NCI-H2107 treated with DMSO at 0.1 percent for 48 hours (cell line): ENCODE data around the gene PLA2G4E.

Experiments
- DNase-seq: peaks from one replicate; lab custom pipeline; 2025; ENCODE audit not compliant: unreplicated experiment; lab: John Stamatoyannopoulos, UW

PLA2G4E gene

DNA sequence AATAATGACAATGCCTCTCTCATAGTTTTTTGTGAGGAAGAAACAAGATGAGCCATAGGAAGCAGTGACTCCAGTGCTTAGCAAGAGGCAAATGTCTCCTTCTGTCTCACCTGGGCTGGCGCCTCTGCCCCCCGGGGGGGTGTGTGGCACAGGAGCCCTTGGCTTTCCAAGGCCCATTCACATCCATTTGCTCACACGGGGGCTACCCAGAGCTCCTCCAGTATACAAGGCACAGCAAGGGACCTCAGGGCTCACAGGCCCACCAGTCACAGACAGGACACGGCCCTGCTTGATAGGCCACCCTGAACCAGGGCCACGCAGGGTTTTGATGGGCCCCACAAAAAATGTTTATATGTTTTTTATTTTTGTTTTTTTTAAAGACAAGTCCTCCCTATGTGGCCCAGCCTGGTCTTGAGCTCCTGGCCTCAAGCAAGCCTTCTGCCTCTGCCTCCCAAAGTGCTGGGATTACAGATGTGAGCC, 26.6 kb downstream of the PLA2G4E start:
- no peak for DNase-seq

DNA sequence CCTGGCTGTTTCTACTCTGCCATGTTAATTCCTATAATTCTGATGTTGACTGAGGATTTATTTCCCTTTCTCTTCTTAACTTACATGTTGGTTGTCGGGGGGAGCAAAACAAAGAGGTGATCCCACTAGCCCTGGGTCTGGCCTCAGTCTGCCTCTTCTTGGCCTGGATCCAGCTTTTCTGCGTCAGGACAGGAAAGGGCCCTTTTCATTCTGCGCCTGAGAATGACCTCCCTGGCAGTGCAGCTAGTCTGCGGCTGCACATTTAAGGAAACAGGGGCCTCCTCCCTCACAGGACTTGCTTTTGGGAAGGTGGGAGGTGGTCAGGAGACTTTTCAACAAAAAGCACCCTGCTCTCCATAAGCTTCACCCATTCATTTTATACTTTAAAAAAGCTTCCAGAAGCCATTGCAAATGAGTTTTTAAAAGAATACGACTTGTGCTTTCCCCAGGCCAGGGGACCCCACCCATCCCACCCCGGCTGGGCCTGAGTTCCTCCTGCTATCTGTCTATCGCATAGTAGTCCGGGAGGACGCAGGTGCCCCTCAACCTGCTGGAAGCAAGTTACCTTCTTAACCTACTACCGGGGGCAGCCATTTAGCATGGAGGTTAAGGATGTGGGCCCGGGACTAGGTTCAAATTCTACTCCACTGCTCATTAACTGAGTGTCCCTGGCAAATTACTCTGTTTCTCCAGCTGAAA, 27.2 kb downstream of the PLA2G4E start:
- DNase-seq: no peak

DNA sequence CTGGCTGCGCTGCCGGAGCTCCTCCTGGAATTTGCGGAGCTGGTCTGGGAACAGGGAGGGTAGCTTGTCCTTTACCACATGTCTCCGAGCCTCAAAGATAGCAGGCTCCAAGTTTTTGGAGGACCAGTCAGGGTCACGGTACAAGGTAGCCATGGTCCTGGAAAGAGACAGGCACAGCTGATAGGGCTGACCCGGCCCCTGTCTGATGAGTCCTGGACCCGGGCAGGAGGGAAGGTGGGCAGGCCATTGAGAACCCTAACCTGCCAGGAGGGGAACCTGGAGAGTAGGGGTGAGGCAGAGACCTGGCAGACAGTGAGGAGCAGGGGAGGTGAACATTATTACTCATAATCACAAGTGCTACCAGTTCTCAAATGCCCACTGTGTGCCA, 28.0 kb downstream of the PLA2G4E start:
- no peak for DNase-seq

DNA sequence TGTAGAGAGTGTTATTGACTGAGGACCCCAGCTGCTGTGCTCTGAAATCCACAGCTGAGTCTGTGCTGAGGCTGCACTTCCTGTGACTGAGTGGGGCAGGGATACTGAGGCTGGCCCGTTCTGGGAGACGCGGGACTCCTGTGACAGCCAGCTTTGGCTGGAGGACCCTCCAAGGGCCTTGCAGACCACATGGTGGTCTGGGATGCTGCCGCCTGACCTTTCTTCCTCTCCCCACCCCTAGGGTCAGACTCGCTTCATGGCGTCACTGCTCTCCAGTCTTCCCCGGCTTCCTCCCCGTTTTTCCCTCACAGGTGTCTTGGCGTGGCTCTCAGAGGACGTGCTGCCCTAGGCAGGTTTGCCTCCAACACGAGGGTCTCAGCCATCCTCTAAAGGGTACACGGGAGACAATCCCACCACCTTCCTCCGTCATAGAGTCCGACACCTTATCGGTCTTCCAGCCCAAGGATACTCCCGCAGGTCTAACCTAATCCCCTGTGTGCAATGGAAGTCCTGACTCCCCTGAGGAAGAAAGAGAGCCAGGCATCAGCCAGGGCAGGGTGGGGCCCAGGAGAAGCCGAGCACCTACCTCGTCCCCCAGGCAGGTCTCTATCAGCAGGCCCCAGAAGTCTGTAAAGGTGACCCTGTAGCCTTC, 28.6 kb downstream of the PLA2G4E start:
- no peak for DNase-seq

DNA sequence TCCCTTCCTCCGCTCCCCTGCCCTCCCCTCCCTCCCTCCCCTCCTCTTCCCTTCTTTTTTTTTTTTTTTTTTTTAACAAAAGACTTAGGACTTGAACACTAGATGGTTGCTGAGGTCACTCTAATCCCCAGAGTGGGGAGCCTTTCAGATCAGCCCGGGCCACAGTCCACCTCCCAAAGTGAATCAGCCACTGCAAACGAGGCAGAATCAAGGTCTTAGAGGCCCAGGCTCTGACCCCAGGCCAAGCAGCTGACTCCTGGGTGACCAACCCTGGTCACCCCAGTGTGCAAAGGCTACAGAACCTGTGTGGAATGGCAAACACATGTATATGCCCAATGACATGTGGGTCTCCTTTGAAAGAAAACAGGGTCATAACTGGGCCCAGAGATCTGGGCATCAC, 30.2 kb downstream of the PLA2G4E start:
- no peak for DNase-seq

DNA sequence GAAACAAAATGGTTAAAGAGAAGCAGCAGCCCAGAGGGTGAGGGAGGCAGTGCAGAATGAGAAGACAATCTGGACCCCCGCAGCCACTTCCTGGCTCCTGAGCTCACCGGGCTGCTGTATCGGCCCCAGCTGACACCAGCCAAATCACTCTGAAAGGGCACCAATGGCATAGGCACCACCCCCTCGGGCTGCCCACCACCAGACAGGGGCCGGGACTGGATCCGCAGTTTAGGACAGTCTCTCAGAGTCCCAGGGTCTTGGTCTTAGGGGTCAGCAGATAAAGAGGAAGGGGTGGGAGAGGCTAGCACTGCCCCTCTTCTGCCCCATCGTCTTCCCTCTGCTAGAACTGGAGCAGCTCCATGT, 30.6 kb downstream of the PLA2G4E start:
- no peak for DNase-seq

DNA sequence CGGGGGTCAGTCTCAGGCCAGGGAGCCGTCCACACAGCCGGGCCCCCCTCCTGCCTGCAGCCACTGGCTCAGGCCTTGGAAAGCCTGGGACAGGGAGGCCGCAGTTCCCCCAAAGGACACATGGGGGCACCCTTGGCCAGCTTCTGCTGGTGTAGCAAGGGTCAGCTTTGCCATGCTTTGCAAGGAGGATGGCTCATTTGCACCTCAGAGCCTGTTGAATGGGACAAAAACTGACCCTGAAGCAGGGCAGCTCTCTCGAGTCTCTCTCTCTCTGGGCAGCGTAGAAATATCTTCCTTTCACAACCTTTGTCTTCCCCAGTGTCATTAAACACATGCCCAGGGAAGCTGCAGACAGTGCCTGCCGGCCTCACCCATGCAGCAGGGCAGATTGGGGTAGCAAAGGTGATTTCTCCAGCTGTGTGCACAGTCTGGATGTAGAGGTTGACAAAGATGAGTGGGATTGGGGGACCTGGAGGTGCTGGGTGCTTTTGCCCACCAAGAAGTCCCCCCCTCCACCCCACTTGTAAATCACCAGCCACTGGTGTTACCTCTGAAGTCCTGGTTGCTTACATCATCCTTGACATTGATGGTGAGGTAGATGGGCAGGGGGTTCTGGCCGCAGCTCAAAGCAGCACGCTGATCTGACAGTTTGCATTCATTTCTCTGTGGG, 31.1 kb downstream of the PLA2G4E start:
- no peak for DNase-seq

DNA sequence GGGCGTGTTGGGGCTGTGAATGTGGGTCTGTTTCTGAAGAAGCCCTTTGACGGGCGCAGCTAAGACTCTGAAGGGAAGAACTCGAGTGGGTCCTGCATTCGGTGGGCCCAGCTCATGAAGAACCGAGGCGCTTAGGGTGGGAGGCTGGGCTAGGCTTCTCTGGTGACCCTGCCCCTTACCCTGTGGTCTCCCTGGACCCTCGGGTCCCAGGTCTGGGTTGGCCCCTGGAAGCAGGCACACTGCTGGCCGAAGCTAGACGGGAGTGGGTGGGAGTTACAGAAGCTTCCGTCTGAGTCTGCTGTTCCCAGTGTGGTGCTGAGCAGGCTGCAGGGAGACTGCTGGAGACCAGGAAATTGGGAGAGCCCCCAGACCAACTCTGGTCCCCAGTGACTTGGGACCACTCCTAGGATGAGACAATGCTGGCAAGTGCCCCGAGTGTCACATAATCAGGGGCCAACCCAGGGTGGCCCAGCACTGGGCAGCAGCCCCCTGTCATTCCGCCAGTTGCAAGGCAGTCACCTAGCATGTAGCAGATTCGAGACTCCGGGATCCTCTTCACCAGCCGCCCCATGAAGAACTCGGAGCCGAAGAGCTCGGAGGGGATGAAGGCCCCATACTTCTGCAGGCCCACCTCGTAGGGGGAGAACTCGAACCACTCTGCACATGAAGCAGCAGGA, 31.8 kb downstream of the PLA2G4E start:
- no peak for DNase-seq

DNA sequence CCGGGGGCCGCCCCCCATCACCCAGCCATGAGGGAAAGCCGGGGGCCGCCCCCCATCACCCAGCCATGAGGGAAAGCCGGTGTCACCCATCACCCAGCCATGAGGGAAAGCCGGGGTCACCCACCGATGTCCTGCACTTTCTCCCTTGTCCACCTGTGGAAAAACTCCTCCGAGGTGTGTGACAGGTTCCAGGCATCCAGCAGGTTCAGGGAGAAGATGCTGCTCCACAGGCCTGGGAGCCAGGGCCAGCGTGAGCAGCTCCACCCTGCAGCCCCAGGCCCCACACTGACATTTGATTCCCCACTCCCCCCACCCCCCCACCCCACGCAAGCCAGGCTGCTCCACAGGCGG, 32.9 kb downstream of the PLA2G4E start:
- DNase-seq: no peak

DNA sequence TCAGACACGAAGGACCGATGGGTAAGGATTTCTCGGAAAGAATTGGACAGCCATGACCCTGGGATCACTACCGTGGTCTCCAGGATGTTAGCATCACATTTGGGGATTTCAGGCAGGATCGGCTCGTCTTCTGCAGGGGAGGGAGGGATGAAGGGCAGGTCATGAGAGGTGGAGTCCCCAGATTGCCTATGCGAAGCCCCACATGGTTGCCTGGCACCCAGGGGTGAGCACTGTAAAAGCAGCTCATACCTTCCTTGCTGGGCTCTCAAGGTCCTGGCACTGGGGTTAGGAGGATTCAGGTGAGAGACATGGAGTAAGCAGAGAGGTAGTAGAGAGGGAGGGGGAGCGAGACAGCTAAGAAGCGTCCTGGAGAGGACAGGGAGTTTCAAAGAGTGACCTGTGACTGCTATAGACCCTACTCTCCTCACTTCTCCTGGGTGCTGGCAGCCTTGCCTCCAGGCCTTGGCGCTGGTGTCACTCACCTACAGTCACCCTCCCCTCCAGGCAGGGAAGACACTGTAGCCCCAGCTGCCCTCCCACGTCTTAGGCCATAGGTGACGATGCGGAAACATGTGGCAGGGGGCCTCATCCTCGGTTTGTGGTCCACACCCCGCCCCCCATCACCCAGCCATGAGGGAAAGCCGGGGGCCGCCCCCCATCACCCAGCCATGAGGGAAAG, 33.5 kb downstream of the PLA2G4E start:
- no peak for DNase-seq

DNA sequence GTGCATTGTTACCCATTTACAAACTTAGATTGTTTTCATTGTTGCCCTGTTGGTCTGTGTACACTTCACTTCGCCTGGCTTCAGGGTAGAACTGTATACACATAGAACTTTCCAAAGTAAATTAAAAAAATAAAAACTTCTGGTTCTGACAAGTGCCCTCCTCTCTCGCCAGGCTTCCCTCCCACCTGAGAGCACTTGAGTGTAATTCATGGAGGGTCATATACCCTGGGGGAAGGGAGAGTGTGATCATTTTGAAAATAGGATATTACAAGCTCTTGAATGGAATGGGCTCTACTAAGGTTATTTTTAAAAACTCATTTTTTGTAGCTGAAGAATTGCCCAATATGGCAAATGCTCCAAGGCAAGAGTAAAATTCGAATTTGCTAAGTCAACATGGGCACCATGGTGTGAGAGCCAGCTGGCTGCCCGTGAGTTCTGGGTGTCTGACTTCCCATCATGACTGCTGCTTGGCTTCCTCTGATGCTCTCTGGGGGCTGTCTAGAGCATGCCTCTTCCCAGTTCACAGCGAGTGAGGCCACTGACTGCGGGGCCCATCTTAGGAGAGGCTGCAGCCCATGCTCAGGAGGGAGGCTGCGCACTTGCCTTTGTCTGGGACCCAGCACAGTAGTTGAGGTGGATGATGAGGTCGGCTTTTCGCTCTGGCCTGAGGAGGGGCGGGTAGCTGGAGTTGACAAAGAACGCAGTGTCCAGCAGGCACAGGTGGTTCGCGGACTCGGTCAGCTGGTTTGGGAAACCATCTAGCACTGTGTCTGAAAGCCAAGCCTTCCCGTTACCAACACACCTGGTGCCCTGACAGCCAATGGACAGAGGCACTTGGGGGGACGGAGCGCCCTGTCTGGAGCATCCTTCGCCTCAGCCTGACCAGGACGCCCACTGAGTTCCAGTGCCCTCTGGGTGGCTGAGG, 35.3 kb downstream of the PLA2G4E start:
- no peak for DNase-seq

DNA sequence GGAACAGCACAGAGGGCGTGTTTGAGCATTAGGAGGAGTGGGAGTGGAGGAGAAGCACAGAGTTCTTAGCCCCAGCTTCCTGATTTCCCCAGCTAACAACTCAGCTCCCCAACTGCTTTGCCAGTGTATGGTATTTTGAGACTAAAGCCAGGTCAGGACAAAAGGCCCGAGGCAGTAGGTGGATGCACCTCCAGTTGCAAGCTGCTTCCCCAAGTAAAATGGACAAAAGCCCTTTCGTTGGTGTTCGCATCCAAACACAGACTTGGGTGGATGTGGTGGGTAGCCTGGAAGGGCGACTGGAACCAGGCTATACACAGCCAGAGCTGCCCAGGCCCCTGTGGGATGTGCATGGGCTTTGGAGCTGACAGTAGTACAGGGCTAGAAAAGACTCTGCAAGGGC, 36.2 kb downstream of the PLA2G4E start:
- no peak for DNase-seq

DNA sequence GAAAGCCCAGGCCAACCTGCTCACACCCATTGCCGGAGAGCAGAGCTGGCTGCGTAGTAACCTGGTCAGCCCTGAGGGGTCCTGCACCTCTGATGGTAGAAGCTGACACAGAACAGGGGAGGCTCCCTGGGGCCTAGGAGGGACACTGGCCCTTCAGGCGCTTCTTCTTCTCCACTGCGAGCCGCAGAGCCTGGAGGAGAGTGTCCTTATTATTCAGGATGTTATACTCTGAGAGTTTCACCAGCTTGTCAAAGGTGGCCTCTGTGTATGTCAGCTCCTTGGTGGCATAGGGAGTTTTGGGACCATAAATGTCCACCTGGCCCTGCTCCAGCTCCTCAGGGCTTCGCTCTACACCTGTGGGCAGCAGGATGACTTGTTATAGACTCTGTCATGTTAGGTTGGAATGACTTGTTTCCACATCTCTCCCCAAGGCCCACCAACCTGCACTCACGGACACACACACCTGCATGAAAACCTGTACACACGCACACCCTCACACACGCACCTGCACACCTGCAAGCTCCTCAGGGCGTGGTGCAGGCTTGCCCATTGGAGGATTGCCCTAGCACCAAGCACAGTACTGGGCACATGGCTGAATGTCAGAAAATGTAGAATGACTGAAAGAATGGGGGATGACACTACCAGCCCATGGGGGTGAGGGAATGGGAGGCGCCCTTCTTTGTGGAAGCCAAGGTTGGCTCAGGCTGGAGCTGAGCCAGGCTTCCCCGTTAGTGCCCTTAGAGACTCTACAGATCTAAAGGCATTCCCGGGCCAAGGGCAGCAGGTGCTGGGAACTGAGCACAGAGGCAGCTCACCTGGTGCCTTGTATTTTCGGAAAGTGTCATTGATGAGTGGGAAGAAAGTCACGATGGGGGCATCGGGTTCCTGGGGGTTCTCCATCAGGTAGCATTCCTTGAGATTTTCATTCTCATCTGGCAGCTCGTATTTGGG, 36.9 kb downstream of the PLA2G4E start:
- no peak for DNase-seq

DNA sequence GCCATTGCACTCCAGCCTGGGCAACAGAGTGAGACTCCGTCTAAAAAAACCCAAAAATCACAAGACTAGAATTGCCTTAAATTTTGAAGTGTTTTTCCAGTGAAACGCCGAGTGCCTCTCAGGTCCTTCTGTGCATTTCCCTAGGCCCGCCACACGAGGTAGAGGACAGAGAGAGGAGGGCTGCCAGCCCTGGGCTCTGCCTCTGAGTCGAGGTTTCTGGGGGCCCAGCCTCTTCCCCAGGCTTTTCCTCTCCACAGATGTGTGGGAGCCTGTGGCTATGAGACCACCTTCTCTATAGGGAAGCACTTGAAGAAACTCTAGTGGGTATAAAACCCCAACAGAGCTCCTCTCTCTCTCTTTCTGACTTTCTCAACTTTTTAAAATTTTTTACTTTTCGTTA, 37.6 kb downstream of the PLA2G4E start:
- no peak for DNase-seq

DNA sequence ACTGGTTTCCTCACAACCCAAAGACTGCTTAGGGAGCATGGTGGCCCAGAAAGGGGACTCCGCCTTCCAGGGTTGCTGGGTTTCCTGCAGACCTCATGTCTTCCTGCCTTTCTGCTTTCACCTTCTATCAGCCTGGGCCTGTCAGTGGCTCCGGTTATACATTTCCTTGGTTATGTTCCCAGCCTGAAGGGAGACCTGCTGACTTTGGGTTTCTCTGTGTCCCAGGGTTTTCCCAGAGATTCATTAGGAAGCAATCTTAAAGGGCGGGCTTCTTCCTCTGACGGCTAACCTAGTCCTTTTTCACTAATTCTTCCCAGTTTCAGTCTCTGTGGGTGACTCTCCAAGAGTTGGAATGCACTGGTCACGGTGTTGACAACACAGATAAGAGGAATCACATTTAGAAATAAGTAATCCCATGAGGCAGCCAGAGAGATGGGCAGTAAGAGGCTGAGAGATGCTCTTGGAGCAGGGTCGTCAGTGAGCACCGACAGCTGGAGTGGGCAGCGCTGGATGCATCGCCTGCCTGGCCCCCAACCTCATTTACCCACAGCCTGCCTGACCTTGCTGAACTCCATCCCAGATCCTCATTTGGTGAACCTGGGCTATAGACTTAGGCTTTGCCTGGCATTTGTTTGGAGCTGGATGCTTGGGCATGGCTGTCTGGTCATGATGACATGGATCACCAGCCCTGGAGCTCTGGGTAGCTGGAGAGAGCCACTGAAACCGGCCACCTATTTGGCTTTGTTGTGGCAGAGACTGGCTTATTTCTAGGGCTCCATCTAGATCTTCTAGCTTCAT, 38.5 kb downstream of the PLA2G4E start:
- DNase-seq: no peak

DNA sequence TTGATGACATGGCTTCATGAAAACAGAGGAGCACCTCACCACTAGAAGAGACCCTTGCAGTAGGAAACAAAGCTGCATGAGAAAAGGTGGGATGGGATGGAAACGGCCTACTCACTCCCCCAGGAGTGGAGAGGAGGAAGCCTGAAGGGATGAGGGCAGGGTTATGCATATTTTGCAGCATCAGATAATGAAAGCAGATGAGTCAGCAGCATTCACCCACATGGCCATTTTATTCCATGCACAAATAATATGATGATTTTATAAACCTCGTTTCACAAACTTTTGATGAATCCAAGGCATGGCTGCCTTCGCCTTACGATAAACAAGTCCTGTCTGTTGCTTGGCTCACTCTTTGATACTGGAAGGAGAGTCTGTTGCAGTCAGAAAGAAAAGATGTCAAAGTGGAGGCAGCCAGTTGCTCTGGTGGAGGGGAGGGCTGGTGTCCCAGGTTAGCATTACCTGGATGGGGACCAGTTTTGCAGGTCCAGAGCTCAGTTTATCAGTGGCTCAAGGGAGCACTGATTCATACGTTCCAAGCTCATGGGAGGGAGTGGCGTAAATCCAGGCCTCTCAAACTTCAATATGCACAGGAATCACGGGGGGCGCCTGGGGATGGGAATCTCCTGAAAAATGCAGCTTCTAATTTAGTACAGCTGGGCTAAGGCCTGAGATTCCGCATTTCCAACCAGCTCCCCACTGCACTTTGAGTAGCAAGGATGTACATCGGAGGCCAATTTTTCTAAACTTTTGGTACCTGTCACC, 39.3 kb downstream of the PLA2G4E start:
- no peak for DNase-seq

DNA sequence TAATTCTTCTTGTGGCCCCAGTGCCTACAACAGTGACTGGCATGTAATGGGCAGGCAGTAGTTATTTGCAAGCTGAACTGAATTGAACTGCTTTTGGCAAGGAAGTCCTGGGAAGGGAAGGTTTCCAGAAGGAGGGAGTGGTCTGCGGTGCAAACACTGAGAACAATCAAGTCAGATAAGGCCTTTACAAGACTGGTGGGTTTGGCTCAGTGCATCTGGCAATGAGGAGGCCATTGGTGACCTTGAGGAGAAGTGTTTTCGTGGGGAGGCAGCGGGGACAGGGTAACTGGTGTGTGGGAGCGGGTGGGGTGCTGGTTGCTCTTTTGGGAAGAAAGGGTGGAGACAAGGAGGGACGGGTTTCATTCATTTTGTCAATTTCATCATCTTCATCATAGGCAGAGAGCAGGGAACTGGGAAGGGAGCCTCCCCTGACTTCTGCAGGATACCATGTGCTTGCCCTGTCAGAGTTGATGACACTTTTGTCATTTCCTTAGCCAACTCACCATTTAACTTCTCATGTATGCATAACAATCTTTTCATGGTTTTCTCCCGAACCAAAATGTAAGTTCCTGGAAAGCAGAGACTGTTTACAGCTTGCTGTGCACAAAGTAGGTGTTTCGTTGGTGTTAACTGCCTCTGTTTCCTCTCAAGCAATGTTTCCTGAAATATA, 40.1 kb downstream of the PLA2G4E start:
- no peak for DNase-seq
